ENCODE results near the gene ZNF888.

GRCh38 chr19:52923778-52924593, 758 bp upstream of the ZNF888 start:
- TF ChIP-seq, protein P1, sequence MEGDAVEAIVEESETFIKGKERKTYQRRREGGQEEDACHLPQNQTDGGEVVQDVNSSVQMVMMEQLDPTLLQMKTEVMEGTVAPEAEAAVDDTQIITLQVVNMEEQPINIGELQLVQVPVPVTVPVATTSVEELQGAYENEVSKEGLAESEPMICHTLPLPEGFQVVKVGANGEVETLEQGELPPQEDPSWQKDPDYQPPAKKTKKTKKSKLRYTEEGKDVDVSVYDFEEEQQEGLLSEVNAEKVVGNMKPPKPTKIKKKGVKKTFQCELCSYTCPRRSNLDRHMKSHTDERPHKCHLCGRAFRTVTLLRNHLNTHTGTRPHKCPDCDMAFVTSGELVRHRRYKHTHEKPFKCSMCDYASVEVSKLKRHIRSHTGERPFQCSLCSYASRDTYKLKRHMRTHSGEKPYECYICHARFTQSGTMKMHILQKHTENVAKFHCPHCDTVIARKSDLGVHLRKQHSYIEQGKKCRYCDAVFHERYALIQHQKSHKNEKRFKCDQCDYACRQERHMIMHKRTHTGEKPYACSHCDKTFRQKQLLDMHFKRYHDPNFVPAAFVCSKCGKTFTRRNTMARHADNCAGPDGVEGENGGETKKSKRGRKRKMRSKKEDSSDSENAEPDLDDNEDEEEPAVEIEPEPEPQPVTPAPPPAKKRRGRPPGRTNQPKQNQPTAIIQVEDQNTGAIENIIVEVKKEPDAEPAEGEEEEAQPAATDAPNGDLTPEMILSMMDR (IDR thresholded peaks at IDR 0.05; ENCODE audit: poor library complexity, severe bottlenecking) = no peak
- no peak for TF ChIP-seq POLR2AphosphoS5 (IDR thresholded peaks at IDR 0.05)
- TF ChIP-seq, protein P2, sequence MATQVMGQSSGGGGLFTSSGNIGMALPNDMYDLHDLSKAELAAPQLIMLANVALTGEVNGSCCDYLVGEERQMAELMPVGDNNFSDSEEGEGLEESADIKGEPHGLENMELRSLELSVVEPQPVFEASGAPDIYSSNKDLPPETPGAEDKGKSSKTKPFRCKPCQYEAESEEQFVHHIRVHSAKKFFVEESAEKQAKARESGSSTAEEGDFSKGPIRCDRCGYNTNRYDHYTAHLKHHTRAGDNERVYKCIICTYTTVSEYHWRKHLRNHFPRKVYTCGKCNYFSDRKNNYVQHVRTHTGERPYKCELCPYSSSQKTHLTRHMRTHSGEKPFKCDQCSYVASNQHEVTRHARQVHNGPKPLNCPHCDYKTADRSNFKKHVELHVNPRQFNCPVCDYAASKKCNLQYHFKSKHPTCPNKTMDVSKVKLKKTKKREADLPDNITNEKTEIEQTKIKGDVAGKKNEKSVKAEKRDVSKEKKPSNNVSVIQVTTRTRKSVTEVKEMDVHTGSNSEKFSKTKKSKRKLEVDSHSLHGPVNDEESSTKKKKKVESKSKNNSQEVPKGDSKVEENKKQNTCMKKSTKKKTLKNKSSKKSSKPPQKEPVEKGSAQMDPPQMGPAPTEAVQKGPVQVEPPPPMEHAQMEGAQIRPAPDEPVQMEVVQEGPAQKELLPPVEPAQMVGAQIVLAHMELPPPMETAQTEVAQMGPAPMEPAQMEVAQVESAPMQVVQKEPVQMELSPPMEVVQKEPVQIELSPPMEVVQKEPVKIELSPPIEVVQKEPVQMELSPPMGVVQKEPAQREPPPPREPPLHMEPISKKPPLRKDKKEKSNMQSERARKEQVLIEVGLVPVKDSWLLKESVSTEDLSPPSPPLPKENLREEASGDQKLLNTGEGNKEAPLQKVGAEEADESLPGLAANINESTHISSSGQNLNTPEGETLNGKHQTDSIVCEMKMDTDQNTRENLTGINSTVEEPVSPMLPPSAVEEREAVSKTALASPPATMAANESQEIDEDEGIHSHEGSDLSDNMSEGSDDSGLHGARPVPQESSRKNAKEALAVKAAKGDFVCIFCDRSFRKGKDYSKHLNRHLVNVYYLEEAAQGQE (IDR thresholded peaks at IDR 0.05; ENCODE audit: borderline replicate concordance) = no peak

Measured in neural cell (in vitro differentiated cells).